Measurements from ENCODE around the gene NUTM2E. TPM values are rescaled to one million over a fixed set of nuclear protein-coding genes. Genes with fewer than 3 reads are reported as not detected.
"Not testable (repeated sequence)": the region's sequence is repeated elsewhere in the genome, so short reads cannot be mapped to it uniquely, and the experiment has no call there.

The NUTM2E gene
- total and polyA plus RNA-seq, 2 of the 13 experiments (the other 11 are each of a cell fraction or from before 2014, with no cell fraction given), result 0.07 TPM; not detected in 1

DNA sequence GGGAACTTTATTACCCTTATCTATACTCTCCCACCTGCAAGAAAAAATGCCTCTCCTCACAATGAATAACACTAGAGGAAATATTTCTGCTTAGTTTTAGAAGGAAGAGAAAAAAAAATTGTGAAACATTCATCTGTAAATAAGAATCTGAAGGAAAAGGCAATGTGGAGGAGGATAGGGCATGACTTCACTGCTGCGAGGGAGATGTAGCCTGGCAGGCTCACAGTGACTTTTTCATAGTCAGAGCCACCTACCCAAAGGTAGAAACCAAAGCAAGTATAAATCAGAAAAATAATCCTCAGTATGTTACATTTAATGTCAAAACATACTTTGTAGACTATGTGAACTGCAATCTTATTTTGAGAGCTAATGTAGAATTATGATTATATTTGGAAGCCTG is 10.4 kb downstream of the NUTM2E start:
- H3K9ac ChIP-seq (ENCODE audit: insufficient read depth, low read depth, low read length); FAIRE-seq; H3K9me3 ChIP-seq (ENCODE audit: low read length); intact Hi-C loops (cut with micrococcal nuclease; ENCODE audit: unreplicated experiment); H4K20me1 ChIP-seq (ENCODE audit: insufficient read depth, low read length); H3K27me3 ChIP-seq (ENCODE audit: control insufficient read depth in 1 of 2, insufficient read depth in 2 of 2, low read length in 2 of 2); H2AFZ ChIP-seq (ENCODE audit: low read length); H3K36me3 ChIP-seq (replicated peaks in 1 of 2; ENCODE audit: control insufficient read depth in 1 of 2, insufficient read depth in 2 of 2, low read length in 2 of 2); CTCF ChIA-PET (ENCODE audit: low intra/inter-chr PET ratio, low total read pairs); ATAC-seq; H3K4me2 ChIP-seq (ENCODE audit: low read depth, low read length); POLR2A ChIA-PET; H3K4me1 ChIP-seq (ENCODE audit: insufficient read depth, low read length); H3K27ac ChIP-seq (ENCODE audit: extremely low read length, insufficient read depth, low read length); DNase-seq (ENCODE audit: low spot score); BruUV-seq (replicated peaks); H3K4me3 ChIP-seq (replicated peaks in 1 of 3; ENCODE audit: insufficient read depth in 1 of 3, low read depth in 2 of 3, low read length in 3 of 3); in situ Hi-C loops (cut with HindIII; ENCODE audit: extremely low pct_ligation_motif_present, low pct_unique_long_range_greater_than_20kb); H3K79me2 ChIP-seq (ENCODE audit: insufficient read depth, low read length): not testable (repeated sequence)
- 92% methylated on average over 1 of the region's 1 CpG for WGBS (ENCODE audit: low lambda C conversion rate)

- H3K36me3 ChIP-seq (replicated peaks in 1 of 2; ENCODE audit: control insufficient read depth in 1 of 2, insufficient read depth in 2 of 2, low read length in 2 of 2); H3K4me1 ChIP-seq (ENCODE audit: insufficient read depth, low read length); H3K79me2 ChIP-seq (ENCODE audit: insufficient read depth, low read length); ATAC-seq; FAIRE-seq; H3K27me3 ChIP-seq (ENCODE audit: control insufficient read depth in 1 of 2, insufficient read depth in 2 of 2, low read length in 2 of 2); BruUV-seq (replicated peaks); H3K9me3 ChIP-seq (ENCODE audit: low read length); H3K9ac ChIP-seq (ENCODE audit: insufficient read depth, low read depth, low read length); H3K4me3 ChIP-seq (replicated peaks in 1 of 3; ENCODE audit: insufficient read depth in 1 of 3, low read depth in 2 of 3, low read length in 3 of 3); DNase-seq (ENCODE audit: low spot score); in situ Hi-C loops (cut with HindIII; ENCODE audit: extremely low pct_ligation_motif_present, low pct_unique_long_range_greater_than_20kb); POLR2A ChIA-PET; intact Hi-C loops (cut with micrococcal nuclease; ENCODE audit: unreplicated experiment); H4K20me1 ChIP-seq (ENCODE audit: insufficient read depth, low read length); CTCF ChIA-PET (ENCODE audit: low intra/inter-chr PET ratio, low total read pairs); H2AFZ ChIP-seq (ENCODE audit: low read length); H3K27ac ChIP-seq (ENCODE audit: extremely low read length, insufficient read depth, low read length); H3K4me2 ChIP-seq (ENCODE audit: low read depth, low read length): not testable (repeated sequence)
- 96% methylated on average over 5 of the region's 16 CpGs for WGBS (ENCODE audit: low lambda C conversion rate)
Measured at GRCh38 chr10:79838441-79838840, 11.9 kb downstream of the NUTM2E start.

GRCh38 chr10:79853191-79853854 is 26.8 kb downstream of the NUTM2E start:
- no CpG with 5 or more reads among the region's 8 CpGs for WGBS (ENCODE audit: low lambda C conversion rate)
- ATAC-seq; H2AFZ ChIP-seq (ENCODE audit: low read length); H3K27ac ChIP-seq (ENCODE audit: extremely low read length, insufficient read depth, low read length); H3K79me2 ChIP-seq (ENCODE audit: insufficient read depth, low read length); H3K9me3 ChIP-seq (ENCODE audit: low read length); in situ Hi-C loops (cut with HindIII; ENCODE audit: extremely low pct_ligation_motif_present, low pct_unique_long_range_greater_than_20kb); H3K27me3 ChIP-seq (ENCODE audit: control insufficient read depth in 1 of 2, insufficient read depth in 2 of 2, low read length in 2 of 2); BruUV-seq (replicated peaks); H3K4me2 ChIP-seq (ENCODE audit: low read depth, low read length); H3K4me1 ChIP-seq (ENCODE audit: insufficient read depth, low read length); POLR2A ChIA-PET; FAIRE-seq; intact Hi-C loops (cut with micrococcal nuclease; ENCODE audit: unreplicated experiment); H3K36me3 ChIP-seq (replicated peaks in 1 of 2; ENCODE audit: control insufficient read depth in 1 of 2, insufficient read depth in 2 of 2, low read length in 2 of 2); H3K4me3 ChIP-seq (replicated peaks in 1 of 3; ENCODE audit: insufficient read depth in 1 of 3, low read depth in 2 of 3, low read length in 3 of 3); H4K20me1 ChIP-seq (ENCODE audit: insufficient read depth, low read length); DNase-seq (ENCODE audit: low spot score); CTCF ChIA-PET (ENCODE audit: low intra/inter-chr PET ratio, low total read pairs); H3K9ac ChIP-seq (ENCODE audit: insufficient read depth, low read depth, low read length): not testable (repeated sequence)

DNA sequence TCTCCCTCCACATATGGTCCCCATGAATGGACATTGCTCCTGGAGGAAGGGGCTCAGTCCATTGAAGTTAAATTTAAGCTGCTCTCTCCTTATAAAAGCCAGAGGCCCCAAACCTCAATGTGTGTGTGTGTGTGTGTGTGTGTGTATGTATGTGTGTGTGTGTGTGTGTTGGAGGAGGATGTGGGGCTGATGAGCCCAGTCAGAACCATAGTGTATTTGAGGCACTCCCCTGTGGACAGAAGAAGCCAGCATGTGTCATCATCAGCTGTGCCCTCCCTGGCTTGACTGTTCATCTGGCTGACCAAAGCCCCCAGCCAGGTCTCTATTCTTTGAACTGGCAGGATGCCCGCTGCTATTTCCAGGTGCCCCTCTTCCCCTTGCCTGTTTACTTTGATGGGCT is 35.7 kb downstream of the NUTM2E start:
- H3K36me3 ChIP-seq (replicated peaks in 1 of 2; ENCODE audit: control insufficient read depth in 1 of 2, insufficient read depth in 2 of 2, low read length in 2 of 2); H3K4me1 ChIP-seq (ENCODE audit: insufficient read depth, low read length); H3K27me3 ChIP-seq (ENCODE audit: control insufficient read depth in 1 of 2, insufficient read depth in 2 of 2, low read length in 2 of 2); CTCF ChIA-PET (ENCODE audit: low intra/inter-chr PET ratio, low total read pairs); H2AFZ ChIP-seq (ENCODE audit: low read length); H3K4me2 ChIP-seq (ENCODE audit: low read depth, low read length); in situ Hi-C loops (cut with HindIII; ENCODE audit: extremely low pct_ligation_motif_present, low pct_unique_long_range_greater_than_20kb); FAIRE-seq; H3K9ac ChIP-seq (ENCODE audit: insufficient read depth, low read depth, low read length); H4K20me1 ChIP-seq (ENCODE audit: insufficient read depth, low read length); H3K27ac ChIP-seq (ENCODE audit: extremely low read length, insufficient read depth, low read length); ATAC-seq; DNase-seq (ENCODE audit: low spot score); H3K79me2 ChIP-seq (ENCODE audit: insufficient read depth, low read length); H3K9me3 ChIP-seq (ENCODE audit: low read length); H3K4me3 ChIP-seq (replicated peaks in 1 of 3; ENCODE audit: insufficient read depth in 1 of 3, low read depth in 2 of 3, low read length in 3 of 3); BruUV-seq (replicated peaks); POLR2A ChIA-PET; intact Hi-C loops (cut with micrococcal nuclease; ENCODE audit: unreplicated experiment): not testable (repeated sequence)
- WGBS (ENCODE audit: low lambda C conversion rate), result no CpG with 5 or more reads among the region's 1 CpG

All from HepG2 (cell line).